HG02870 (cell line): ENCODE measurements around the gene PICK1.

Experiments
- ATAC-seq: cut with Tn5 transposase; IDR thresholded peaks from one replicate; pipeline ENCODE4 v1.9.1; 2021; ENCODE audit warnings: mild to moderate bottlenecking, moderate library complexity; ENCODE audit not compliant: unreplicated experiment

The PICK1 gene

GRCh38 chr22:38086001-38086845 is 29.0 kb downstream of the PICK1 start:
- no peak for ATAC-seq

GRCh38 chr22:38086942-38087341 is 29.7 kb downstream of the PICK1 start:
- no peak for ATAC-seq

DNA sequence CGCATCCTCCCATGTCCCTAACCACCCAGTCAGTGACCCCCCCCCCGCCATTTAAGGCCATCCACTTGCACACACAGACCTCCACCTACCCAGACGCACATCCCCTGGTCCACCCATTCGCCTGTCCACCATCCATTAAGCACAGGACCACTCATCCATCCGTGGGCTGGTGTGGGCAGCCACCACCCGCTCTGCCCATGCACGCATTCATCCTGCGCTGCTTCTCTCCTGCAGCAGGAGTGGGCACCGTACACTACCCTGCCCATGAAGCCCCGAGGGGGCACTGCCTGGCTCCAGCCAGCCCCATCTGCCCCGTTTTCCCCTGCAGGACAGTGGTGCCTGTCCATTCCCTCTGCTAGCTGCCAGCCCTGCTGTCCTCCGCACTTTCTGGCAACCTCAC is 30.7 kb downstream of the PICK1 start:
- ATAC-seq: no peak

DNA sequence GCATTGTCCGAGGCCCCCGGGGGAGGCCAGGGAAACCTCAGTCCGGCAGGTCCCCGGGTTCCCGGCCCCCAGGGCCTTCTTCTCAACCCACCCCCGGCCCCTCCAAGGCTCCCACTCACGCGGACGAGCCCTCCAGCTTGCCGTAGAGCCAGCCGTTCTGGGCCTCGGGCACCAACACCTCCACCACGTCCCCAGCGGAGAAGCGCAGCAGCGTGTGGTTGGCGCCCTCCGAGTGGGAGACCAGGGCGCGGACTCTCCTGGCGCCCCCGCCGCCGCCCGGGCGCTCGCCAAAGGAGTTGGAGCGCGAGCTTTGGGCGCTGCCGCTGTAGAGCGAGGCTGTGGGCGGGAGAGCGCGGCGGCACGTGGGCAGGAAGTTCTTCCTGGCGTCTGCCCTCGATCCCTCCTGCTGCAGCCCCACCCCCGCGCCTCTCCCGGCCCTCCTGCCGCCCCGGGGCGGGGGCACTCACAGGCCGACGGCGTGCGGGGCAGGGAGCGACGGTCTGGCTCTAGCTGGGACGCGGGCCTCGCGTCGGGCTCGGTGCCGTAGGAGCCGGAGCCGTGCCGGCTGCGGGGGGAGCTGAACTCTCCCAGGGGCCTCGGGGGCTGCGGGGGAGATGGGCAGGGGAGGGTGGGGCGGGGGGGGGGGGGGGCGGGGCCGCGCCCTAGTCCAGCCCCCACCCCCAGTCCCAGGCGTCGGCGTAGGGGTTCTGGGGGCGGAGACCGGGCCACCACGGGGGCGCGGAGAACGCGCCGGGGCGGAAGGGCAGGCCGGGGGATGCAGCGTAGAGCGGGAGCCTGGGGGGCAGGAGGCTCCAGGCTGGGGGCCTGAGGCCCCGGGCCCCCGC is 31.6 kb downstream of the PICK1 start:
- ATAC-seq: no peak

GRCh38 chr22:38089474-38089851 is 32.3 kb downstream of the PICK1 start:
- no peak for ATAC-seq

- no peak for ATAC-seq
Observed at GRCh38 chr22:38097058-38097457, 39.9 kb downstream of the PICK1 start.

DNA sequence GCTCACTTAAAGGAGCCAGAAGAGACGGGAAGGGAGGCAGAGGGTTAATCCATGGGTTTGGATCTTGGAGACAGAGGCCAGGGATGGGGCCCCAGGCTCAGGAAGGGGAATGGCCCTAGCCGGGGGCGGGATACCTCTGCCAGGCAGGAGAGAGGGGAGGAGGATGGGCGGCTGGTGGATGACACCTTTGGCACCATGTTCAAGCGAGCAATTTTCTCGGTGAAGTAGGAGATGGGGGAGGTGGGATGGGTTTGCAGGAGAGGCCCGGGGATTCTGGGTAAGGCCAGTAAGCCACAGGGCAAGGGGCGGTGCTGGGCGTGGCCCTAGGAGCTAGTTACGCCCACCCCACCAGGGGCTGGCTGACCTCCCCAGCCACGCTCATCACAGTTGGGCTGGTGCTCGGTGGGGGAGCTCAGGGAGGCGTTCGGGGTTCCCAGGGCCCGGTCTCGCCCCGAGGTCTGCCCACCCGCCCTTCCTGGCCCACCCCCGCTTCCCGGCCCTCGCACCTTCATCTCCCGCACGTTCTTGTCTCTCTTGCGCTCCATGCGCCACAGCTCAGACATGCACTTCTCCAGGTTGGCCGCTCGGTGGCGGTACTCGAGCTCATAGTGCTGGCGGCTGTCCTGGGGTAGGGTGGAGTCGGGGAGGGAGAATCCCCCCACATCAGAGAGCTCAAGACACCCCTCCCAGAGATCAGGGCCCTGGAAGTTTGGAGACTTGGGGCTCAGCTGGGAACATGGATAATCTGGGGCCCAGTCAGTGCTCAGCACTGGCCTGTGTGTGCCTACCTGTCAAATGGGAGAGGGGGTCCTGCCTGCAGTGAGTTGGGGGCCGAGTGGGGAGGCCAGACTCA is 40.6 kb downstream of the PICK1 start:
- ATAC-seq: no peak

DNA sequence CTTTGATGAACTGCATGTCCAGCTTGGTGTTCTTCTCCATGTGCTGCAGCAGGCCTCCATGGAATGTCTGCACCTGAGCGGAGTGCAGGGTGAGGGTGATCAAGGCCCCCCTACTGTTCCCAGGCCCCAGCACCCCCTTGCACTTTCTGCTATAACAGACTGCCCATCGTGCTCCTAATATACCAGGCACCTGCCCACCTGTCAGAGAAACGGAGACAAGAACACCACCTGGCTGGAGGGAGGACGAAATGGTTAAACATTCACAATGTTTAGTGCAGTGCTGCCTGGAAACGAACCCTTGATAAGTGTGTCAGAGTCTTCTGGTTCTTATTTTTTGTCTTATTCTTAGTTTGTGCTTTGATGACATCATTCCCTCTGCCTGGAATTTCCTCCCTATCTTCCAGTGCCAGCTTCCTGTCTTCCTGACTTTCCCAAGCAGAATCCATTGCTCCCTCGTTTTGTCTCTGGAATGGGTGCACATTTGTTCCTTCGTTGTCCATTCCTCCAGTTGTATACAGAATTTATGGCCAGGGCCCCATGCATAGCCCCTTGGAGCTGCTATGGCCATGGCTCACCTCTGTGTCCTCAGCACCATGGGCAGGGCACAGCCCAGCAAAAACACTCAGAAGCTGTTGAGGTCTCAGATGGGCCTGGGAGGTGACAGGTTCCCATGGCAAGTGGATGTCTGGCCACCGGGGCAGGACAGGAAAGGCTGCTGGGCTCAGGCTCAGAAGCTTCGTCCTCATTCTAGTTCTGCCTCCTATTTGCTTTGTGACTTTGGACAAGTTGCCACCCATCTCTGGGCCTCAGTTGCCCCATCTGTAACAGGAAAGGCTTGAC is 41.4 kb downstream of the PICK1 start:
- no peak for ATAC-seq

GRCh38 chr22:38103641-38104040 is 46.4 kb downstream of the PICK1 start:
- no peak for ATAC-seq

GRCh38 chr22:38104084-38104483 is 46.9 kb downstream of the PICK1 start:
- no peak for ATAC-seq

GRCh38 chr22:38106814-38107578 is 49.8 kb downstream of the PICK1 start:
- ATAC-seq: no peak

GRCh38 chr22:38107692-38108515 is 50.7 kb downstream of the PICK1 start:
- no peak for ATAC-seq

GRCh38 chr22:38108561-38109319 is 51.5 kb downstream of the PICK1 start:
- ATAC-seq: no peak

GRCh38 chr22:38109371-38110001 is 52.3 kb downstream of the PICK1 start:
- no peak for ATAC-seq

DNA sequence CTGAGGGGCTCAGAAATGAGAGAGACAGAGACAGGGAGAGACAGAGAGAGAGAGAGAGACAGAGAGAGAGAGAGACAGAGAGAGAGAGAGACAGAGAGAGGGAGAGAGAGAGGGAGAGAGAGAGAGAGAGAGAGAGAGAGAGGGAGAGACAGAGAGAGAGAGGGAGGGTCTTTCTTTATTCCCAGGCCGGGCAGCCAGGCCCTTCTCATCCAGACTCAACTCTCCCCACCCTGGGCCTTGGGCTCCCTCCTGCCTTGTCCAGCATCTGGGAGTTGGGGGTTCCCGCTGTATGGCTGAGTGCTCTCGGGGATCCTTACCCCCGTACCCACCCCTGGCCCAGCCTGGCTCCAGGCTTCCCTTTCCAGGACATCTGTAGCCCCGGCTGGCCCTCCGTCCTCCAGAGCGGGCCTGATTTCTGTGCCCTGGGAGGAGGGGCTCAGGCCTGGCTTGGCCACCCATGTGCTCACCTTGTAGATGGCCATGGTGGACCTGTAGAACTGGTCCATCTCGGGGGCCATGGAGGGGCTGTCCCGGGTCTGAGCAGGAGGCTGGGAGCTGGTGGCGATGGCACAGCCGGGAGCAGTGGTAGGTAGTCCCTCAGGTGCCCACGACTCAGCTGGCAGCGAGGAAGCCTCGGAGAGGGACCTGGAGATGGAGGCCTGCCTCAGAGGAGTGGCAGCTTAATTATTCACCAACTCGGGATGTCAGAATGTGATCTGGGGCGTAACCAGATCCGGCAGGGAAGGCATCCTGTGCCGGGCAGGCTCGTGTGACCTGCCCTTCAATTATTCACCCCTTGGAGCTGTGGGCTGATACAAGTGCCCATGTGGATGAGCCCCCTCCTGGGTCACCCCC is 53.0 kb downstream of the PICK1 start, which contains the start of gene BAIAP2L2:
BAIAP2L2 (minus strand) TSS at position 677 of the 855 bp plus-strand sequence; CDS start at position 518, 159 bp downstream.
- no peak for ATAC-seq
